CD4-positive, alpha-beta T cell (primary cell): ENCODE measurements around the gene C16orf95. TPM values are rescaled to one million over a fixed set of nuclear protein-coding genes. Genes with fewer than 3 reads are reported as not detected.

Experiments
- ATAC-seq: fragments of 200-7000 bp; cut with Tn5 transposase; one replicate; pipeline ENCODE4 v1.10.0; 2022; ENCODE audit warnings: mild to moderate bottlenecking; ENCODE audit not compliant: poor library complexity
- CTCF ChIA-PET: fragments of 350-600 bp; sonication (Branson Sonifier 250); formaldehyde crosslinking; loops from one replicate; lab custom pipeline; 2021; ENCODE audit warnings: antibody characterized with exemption, inconsistent platforms; lab: Charles Lee
- POLR2A ChIA-PET: fragments of 350-600 bp; sonication (Branson Sonifier 250); formaldehyde crosslinking; loops from one replicate; lab custom pipeline; 2021; ENCODE audit warnings: antibody characterized with exemption, inconsistent platforms; lab: Charles Lee
- DNase-seq, 14 experiments: peaks; one replicate each; pipeline ENCODE4 v3.0.0-alpha.2; 2013 to 2020; ENCODE audit warnings: mixed read lengths in 2 of 14
- H3K27ac ChIP-seq, 2 donors: one replicate each; pipeline versions ENCODE4 v1.5.1 to v1.7.0; 2013; ENCODE audit warnings: low read length in 2 of 2, low read depth in 1 of 2, mild to moderate bottlenecking in 1 of 2
- H3K27me3 ChIP-seq, 2 experiments: 1 replicate in 1 of 2; 2 replicates in 1 of 2; pipeline versions ENCODE4 v1.6.1 to v1.7.0; 2013; ENCODE audit warnings: low read length in 2 of 2, control low read depth in 1 of 2, mild to moderate bottlenecking in 1 of 2, moderate library complexity in 1 of 2; ENCODE audit not compliant: insufficient read depth in 2 of 2, control insufficient read depth in 1 of 2
- H3K36me3 ChIP-seq: one replicate; pipeline ENCODE4 v1.6.1; 2013; ENCODE audit warnings: low read length, control low read depth; ENCODE audit not compliant: insufficient read depth
- H3K4me1 ChIP-seq: one replicate; pipeline ENCODE4 v1.6.1; 2013; ENCODE audit warnings: low read length, control low read depth; ENCODE audit not compliant: insufficient read depth
- H3K4me3 ChIP-seq: one replicate; pipeline ENCODE4 v1.5.1; 2013; ENCODE audit warnings: mild to moderate bottlenecking, low read length, moderate library complexity
- H3K9me3 ChIP-seq, 2 experiments: 1 replicate in 1 of 2; 2 replicates in 1 of 2; pipeline versions ENCODE4 v1.6.1 to v1.7.0; 2013; ENCODE audit warnings: low read length in 2 of 2, mild to moderate bottlenecking in 2 of 2, control low read depth in 1 of 2, moderate library complexity in 1 of 2; ENCODE audit not compliant: control insufficient read depth in 1 of 2, insufficient read depth in 1 of 2
- H3K27ac Mint-ChIP-seq: one replicate; pipeline ENCODE4 v1.8.0; 2020; ENCODE audit warnings: mixed read lengths
- H3K27me3 Mint-ChIP-seq: one replicate; pipeline ENCODE4 v1.8.0; 2021; ENCODE audit warnings: mixed read lengths
- H3K36me3 Mint-ChIP-seq: one replicate; pipeline ENCODE4 v1.8.0; 2021; ENCODE audit warnings: low read depth, mixed read lengths
- H3K4me1 Mint-ChIP-seq: one replicate; pipeline ENCODE4 v1.8.0; 2021; ENCODE audit warnings: low read depth, mixed read lengths
- H3K4me3 Mint-ChIP-seq: one replicate; pipeline ENCODE4 v1.8.0; 2020; ENCODE audit warnings: mild to moderate bottlenecking, mixed read lengths
- H3K9me3 Mint-ChIP-seq: one replicate; pipeline ENCODE4 v1.8.0; 2020; ENCODE audit warnings: mixed read lengths
- intact Hi-C, 2 experiments: fragments of 100-400 bp; cut with DNase I in 1 of 2; cut with micrococcal nuclease in 1 of 2; formaldehyde crosslinking; loops; one replicate each; pipeline versions ENCODE4 v1.15.1 to v1.9.0; 2023 to 2025; cut with DNase I, micrococcal nuclease
- total RNA-seq, 174 experiments: library from RNA in 2 of 174; stranded (reverse) in 2 of 174; gene quantifications; one replicate each; pipeline ENCODE4 v1.2.3 and lab custom pipeline; 2021 to 2026
- TF ChIP-seq, protein P1 (sequence below): fragments of 200-600 bp; IDR thresholded peaks from one replicate; pipeline ENCODE4 v1.8.0; 2022; ENCODE audit warnings: antibody characterized with exemption, mild to moderate bottlenecking

Gene C16orf95
- total RNA-seq, 2 experiments from 2014 or later: 0.74 to 1.2 TPM

DNA sequence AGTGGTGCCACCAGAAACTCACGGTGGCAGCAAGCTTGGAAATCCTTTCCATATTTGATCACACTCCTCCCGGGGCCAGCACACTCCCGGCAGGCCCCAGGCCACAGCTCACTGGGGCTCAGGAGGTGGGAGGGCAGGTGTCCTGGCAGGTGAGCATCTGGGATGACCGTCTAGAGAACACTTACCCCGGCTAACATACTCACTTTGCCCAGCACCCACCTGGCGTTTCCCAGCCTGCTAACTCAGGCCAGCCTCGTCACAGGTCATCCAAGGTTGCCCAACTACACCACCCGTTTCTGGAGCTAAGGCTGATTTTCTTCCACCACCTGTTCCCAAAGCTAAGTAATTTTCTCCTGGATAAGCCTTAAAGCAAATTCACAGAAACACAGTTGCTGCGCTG lies 41.5 kb upstream of the C16orf95 start:
- POLR2A ChIA-PET: interaction anchor here (0.9 kb wide), 1 partner anchor 25 kb away, joined by 3 read pairs; the partner anchor contains the start of gene FBXO31
- Mint-ChIP-seq H3K36me3 (peaks cover 67% of the 10 kb centered on the region), H3K9me3 (no peaks in the 10 kb centered on the region), H3K27ac (no peak overlapping the region), H3K27me3 (no peaks in the 10 kb centered on the region), H3K4me1 (no peaks in the 10 kb centered on the region), H3K4me3 (no peak overlapping the region)
- Histone ChIP-seq H3K4me1 (no peaks in the 10 kb centered on the region), H3K27me3 (no peaks in the 10 kb centered on the region), H3K36me3 (peaks cover 51% of the 10 kb centered on the region), H3K4me3 (no peak overlapping the region), H3K9me3 (no peaks in the 10 kb centered on the region), H3K27ac (no peak overlapping the region)
- intact Hi-C loops: no loop called here
- TF ChIP-seq, protein P1, sequence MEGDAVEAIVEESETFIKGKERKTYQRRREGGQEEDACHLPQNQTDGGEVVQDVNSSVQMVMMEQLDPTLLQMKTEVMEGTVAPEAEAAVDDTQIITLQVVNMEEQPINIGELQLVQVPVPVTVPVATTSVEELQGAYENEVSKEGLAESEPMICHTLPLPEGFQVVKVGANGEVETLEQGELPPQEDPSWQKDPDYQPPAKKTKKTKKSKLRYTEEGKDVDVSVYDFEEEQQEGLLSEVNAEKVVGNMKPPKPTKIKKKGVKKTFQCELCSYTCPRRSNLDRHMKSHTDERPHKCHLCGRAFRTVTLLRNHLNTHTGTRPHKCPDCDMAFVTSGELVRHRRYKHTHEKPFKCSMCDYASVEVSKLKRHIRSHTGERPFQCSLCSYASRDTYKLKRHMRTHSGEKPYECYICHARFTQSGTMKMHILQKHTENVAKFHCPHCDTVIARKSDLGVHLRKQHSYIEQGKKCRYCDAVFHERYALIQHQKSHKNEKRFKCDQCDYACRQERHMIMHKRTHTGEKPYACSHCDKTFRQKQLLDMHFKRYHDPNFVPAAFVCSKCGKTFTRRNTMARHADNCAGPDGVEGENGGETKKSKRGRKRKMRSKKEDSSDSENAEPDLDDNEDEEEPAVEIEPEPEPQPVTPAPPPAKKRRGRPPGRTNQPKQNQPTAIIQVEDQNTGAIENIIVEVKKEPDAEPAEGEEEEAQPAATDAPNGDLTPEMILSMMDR: no peak
- ATAC-seq (no peak), DNase-seq (no peak)
- CTCF ChIA-PET: no interaction called here

DNA sequence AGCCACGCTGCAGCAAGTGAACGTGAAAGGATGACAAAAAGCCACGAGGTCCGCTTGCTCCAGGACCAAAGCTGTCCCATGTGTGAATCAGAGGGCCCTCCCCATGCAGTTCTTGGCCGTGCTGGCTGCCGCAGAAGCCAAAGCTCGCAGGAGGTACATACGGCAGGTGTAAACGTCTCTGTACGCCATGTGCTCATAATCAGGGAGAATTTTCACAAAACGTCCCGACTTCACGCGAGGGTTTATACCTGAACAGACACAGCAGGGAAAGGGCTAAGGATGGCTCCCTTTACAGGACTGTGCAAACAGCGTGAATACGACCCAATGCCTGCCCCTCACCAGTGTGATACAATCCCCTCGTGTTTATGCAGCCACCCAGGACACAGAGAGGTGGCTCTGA lies 41.1 kb upstream of the C16orf95 start:
- no peak overlapping the region for H3K4me3 ChIP-seq
- H3K27me3 ChIP-seq: no peaks in the 10 kb centered on the region
- ATAC-seq (no peak), DNase-seq (no peak)
- H3K27ac ChIP-seq: no peak overlapping the region
- Mint-ChIP-seq H3K27me3 (no peaks in the 10 kb centered on the region), H3K27ac (no peak overlapping the region), H3K9me3 (no peaks in the 10 kb centered on the region), H3K36me3 (peaks cover 63% of the 10 kb centered on the region), H3K4me1 (no peaks in the 10 kb centered on the region), H3K4me3 (no peak overlapping the region)
- H3K36me3 ChIP-seq: peaks cover 52% of the 10 kb centered on the region
- TF ChIP-seq, protein P1: no peak
- intact Hi-C loops: no loop called here
- POLR2A ChIA-PET: interaction anchor here (0.9 kb wide), 1 partner anchor 25 kb away, joined by 3 read pairs; the partner anchor contains the start of gene FBXO31
- H3K4me1 ChIP-seq: no peaks in the 10 kb centered on the region
- CTCF ChIA-PET: no interaction called here
- H3K9me3 ChIP-seq: no peaks in the 10 kb centered on the region

DNA sequence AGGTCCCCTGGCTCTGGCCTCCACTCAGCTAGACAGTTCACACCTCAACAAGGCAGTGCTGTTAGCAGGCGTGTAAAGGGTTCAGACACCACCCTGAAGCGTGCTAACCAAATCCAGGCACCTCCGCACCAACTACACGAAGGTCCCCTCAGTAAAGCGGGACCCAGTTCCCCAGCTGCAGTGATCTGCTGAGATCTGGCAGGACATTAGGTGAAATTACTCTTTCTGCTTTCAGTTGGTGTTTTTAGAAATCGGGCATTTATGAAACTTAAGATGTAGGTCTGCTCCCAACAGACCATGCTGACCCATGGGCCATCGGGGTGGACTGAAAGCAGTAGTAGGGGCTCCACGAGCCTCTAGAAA lies 39.3 kb upstream of the C16orf95 start:
- ATAC-seq (no peak), DNase-seq (no peak)
- Histone ChIP-seq H3K4me1 (no peaks in the 10 kb centered on the region), H3K27me3 (no peaks in the 10 kb centered on the region), H3K36me3 (peaks cover 44% of the 10 kb centered on the region), H3K4me3 (no peak overlapping the region), H3K27ac (no peak overlapping the region), H3K9me3 (no peaks in the 10 kb centered on the region)
- intact Hi-C loops: no loop called here
- no peaks in the 10 kb centered on the region for H3K9me3 Mint-ChIP-seq
- no peaks in the 10 kb centered on the region for H3K27me3 Mint-ChIP-seq
- no peak overlapping the region for H3K27ac Mint-ChIP-seq
- H3K36me3 Mint-ChIP-seq: peaks cover 51% of the 10 kb centered on the region
- no peak overlapping the region for H3K4me3 Mint-ChIP-seq
- CTCF ChIA-PET: no interaction called here
- no peaks in the 10 kb centered on the region for H3K4me1 Mint-ChIP-seq
- POLR2A ChIA-PET: no interaction called here
- TF ChIP-seq, protein P1: no peak
